NCI-H526 treated with DMSO at 0.1 percent for 48 hours (cell line): ENCODE measurements around the gene ACACA.
"Not testable (repeated sequence)": the region's sequence is repeated elsewhere in the genome, so short reads cannot be mapped to it uniquely, and the experiment has no call there.

Source experiments
- DNase-seq: peaks from one replicate; lab custom pipeline; 2025; lab: John Stamatoyannopoulos, UW

ACACA gene

GRCh38 chr17:37393352-37393751 is 13.3 kb downstream of the ACACA start:
- DNase-seq = no peak

- no peak for DNase-seq
These were observed 14.5 kb downstream of the ACACA start for GRCh38 chr17:37392024-37392590.

GRCh38 chr17:37391146-37391545 is 15.5 kb downstream of the ACACA start:
- no peak for DNase-seq

- DNase-seq = peak; percentile 50
These were observed 17.5 kb downstream of the ACACA start for GRCh38 chr17:37389160-37389559.

GRCh38 chr17:37388266-37388665 is 18.4 kb downstream of the ACACA start:
- DNase-seq = no peak

GRCh38 chr17:37386462-37386861 is 20.2 kb downstream of the ACACA start:
- DNase-seq = no peak

GRCh38 chr17:37385474-37385990 is 21.1 kb downstream of the ACACA start:
- no peak for DNase-seq

- DNase-seq = no peak
These were observed 22.0 kb downstream of the ACACA start for GRCh38 chr17:37384560-37385149.

- DNase-seq = no peak
These were observed 24.6 kb downstream of the ACACA start for GRCh38 chr17:37382056-37382455.

GRCh38 chr17:37375706-37376105 is 30.9 kb downstream of the ACACA start, which contains the start of gene C17orf78:
Gene C17orf78 (plus strand): TSS chr17:37375985. CDS start chr17:37376093, 108 bp downstream.
- DNase-seq = no peak

GRCh38 chr17:37373530-37374159 is 33.0 kb downstream of the ACACA start:
- peak; percentile 83 for DNase-seq

GRCh38 chr17:37368577-37368976 is 38.1 kb downstream of the ACACA start:
- no peak for DNase-seq

- no peak for DNase-seq
These were observed 41.0 kb downstream of the ACACA start for GRCh38 chr17:37365589-37365988.

- no peak for DNase-seq
These were observed 45.1 kb downstream of the ACACA start for GRCh38 chr17:37361543-37361942.

- DNase-seq = no peak
These were observed 46.0 kb downstream of the ACACA start for GRCh38 chr17:37360632-37361031.

GRCh38 chr17:37359682-37360188 is 46.9 kb downstream of the ACACA start:
- no peak for DNase-seq

GRCh38 chr17:37358830-37359681 is 47.6 kb downstream of the ACACA start:
- DNase-seq = peak; percentile 82

GRCh38 chr17:37358098-37358829 is 48.4 kb downstream of the ACACA start:
- peak; percentile 57 for DNase-seq

GRCh38 chr17:37356796-37357569 is 49.7 kb downstream of the ACACA start:
- DNase-seq = peak; percentile 5

- DNase-seq = not testable (repeated sequence)
These were observed 59.7 kb downstream of the ACACA start for GRCh38 chr17:37346863-37347402.
